HG02885 (cell line): ENCODE measurements around the gene PITX2.

Experiments used
- ATAC-seq: cut with Tn5 transposase; IDR thresholded peaks from one replicate; pipeline ENCODE4 v1.9.1; 2021; ENCODE audit warnings: mild to moderate bottlenecking; ENCODE audit not compliant: unreplicated experiment, poor library complexity

PITX2 gene

GRCh38 chr4:110624904-110625494 is 2.1 kb upstream of the PITX2 start:
- ATAC-seq = no peak

DNA sequence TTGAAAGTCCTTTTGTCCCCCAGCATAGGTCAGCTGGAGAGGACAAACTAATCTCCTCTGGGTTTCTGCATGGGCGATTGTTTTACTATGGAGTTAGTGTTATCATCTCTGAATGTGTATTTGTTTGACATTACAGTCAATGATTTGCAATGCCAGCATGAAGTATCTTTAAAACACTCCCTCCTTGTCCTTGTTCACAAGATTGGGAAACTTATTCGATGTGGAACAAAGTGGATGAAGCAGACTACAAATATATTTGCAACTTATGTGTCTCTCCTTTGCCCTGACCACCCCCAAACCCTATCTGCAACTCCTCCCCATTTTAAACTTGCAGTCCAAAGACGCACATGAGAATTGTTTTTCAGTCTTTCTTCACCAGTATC is 1.5 kb upstream of the PITX2 start:
- ATAC-seq = no peak

GRCh38 chr4:110623718-110624397 is 981 bp upstream of the PITX2 start:
- ATAC-seq = no peak

DNA sequence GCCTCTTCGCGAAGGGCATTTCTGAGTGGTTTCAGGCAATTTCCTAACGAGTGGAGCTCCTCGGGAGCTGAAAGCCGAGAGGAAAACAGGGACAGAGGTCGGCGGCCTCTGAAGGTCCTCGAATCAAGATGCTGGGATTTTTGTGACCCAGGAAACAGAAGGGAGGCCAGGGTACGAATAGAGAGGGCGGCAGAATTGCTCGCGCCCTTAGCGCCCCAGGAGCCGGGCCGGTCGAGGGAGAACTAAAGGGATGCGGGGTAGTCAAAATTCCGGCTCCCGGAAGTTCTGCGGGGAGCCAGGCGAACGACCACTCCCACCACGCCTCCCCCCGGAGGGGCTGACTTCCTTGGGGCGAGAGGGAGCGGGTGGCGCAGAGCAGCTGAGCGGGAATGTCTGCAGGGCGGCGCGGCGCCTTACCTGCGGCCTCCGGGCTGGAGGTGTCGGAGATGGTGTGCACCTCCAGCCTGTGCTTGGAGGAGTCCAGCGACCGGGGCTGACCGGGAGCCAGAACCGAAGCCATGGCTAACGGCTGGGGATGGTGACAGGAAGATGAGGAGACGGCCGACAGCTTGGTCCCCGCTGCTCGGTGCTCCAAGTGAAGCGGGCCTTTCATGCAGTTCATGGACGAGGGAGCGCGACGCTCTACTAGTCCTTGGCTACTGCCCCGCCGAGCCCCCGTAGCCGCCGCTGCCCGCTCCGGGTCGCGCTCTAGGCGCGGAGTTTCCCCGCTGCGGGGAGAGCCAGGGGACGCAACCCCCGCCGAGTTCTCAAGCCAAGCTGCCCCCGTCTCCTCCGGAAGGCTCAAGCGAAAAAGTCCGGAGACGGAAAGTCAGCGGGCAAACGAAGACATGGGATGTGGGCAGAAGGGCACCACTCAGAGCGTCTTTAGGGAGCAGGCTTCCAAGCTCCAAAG is 782 bp downstream of the PITX2 start:
- no peak for ATAC-seq

GRCh38 chr4:110621328-110621812 is 1.5 kb downstream of the PITX2 start:
- no peak for ATAC-seq

DNA sequence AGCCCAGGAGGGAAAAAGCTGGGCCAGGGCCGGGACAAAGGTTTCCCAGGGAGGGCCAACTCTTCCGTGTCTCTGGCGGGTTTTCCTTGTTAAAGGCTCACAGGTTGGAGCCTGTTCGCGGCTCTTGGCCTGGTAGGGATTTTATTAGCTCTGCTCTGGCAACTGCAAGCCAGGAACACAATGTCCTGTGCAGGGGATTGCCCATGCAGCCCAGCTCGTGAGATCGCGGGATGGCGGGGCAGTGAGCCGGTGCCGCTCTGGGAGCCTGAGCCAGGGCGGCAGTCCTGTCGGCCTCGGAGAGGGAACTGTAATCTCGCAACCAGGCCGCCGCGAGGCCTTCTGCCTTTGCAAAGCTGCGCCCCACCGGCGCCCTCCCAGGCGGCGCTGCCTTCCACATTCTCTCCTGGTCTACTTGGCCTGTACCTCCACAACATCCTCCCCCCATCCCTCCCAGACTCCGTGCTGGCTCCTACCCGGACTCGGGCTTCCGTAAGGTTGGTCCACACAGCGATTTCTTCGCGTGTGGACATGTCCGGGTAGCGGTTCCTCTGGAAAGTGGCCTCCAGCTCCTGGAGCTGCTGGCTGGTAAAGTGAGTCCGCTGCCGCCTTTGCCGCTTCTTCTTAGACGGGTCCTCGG is 2.1 kb downstream of the PITX2 start:
- peak; percentile 22 for ATAC-seq

DNA sequence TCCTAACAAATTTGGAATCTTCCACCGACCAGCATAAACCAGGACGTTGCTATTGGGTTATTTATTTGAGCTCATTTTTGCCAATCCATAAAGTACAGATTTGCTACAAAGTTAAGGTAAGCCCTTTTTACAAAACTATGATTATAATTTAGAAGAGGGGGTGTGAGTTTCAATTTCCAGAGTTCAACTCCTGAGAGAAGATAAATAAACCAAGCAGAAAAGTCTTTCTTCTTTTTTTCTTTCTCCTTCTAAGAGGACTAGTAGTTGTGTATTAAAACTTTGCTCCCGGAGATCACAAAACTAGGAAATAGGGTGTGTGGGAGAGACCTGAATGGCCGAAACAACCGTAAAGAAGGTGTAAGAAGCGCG is 2.6 kb downstream of the PITX2 start:
- no peak for ATAC-seq

- no peak for ATAC-seq
Observed at GRCh38 chr4:110619463-110620247, 3.2 kb downstream of the PITX2 start.

- no peak for ATAC-seq
Observed at GRCh38 chr4:110618581-110619462, 4.1 kb downstream of the PITX2 start.

DNA sequence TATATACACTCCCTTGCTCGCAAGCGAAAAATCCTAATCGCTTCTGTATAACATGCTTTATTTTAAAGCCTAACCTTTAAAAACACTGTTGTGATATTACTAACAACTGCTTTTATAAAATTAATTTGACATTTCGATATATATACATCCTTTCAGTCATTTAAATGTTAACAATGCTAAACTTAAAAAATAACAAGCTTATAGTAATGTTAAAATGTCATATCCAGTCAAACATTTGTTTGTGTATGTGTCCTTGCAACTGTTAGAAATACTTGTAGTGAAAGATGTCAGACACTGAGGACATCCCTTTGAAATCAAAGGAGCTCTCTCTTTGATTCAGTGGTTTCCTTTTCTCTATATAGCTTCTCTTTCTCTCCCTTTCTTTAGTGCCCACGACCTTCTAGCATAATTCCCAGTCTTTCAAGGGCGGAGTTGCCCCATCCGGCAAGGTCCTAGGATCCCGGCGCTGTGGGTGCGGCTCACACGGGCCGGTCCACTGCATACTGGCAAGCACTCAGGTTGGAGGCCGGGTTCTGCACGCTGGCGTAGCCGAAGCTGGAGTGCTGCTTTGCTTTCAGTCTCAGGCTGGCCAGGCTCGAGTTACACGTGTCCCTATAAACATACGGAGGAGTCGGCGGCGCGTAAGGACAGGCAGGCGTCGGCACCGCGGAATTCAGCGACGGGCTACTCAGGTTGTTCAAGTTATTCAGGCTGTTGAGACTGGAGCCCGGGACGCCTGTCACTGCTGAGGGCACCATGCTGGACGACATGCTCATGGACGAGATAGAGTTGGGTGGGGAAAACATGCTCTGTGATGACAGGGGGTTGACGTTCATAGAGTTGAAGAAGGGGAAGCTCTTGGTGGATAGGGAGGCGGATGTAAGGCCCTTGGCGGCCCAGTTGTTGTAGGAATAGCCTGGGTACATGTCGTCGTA is 5.0 kb downstream of the PITX2 start:
- ATAC-seq = no peak

- ATAC-seq = no peak
Observed at GRCh38 chr4:110617075-110617640, 5.7 kb downstream of the PITX2 start.

GRCh38 chr4:110616238-110617074 is 6.4 kb downstream of the PITX2 start:
- ATAC-seq = no peak

DNA sequence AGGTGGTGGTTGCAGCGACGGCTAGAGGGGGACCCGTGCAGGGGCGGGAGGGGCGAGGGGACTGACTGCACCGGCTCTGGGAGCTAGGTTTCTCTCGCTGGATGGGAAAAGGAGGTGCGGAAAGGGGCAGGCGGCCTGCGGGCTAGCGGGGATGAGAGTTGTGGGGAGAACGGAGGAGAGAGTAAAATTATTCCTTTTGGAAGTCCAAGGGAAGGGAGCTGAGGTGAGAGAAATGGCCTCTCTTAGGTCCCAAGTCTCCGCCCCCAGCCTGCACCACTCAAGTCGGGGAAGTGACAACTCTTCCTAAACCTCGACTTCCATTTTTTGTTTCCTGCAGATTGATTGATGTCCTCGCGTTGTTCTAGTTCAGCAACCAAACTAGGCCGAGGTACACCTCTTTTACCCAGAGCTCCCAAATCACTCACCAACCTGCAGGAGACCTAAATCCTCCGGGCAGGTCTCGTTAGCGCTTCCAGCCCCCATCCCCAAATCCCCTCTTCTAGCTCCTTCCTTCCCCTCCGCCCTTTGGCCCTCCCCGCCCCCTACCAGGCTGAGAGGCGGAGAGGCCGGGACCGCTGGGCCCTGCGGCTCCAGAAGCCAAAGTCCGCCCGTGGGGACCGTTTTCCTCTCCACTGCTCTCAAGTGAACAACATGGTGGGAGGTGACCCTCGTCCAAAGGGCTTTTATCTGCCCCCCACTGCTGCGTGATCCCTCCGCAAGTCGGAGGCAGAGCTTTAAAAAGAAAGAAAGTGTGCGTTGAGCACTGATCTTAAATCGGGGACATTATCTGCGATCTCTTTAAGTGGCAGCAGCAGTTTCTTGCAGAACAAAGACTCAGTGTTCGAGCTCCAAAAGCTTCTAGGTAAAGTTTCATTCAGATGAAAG is 7.3 kb downstream of the PITX2 start:
- ATAC-seq = no peak

DNA sequence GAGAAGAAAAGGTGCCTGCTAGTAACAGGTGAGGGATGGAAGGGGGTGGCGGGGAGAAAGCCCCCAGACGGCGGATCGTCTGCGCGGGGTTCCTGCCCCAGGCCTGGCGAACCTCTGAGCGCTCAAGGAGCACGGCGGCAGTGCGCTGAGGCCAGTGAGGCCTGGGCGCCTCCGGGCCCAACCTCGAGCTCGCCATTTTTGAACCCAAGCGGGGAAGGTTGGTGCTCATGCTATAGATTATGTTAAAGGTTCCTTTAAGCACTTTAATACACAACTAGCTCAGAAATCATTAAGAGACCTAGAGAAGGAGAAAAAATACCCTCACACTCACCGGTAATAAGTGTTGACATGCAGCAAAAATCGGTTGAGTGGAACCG is 7.9 kb downstream of the PITX2 start:
- no peak for ATAC-seq

DNA sequence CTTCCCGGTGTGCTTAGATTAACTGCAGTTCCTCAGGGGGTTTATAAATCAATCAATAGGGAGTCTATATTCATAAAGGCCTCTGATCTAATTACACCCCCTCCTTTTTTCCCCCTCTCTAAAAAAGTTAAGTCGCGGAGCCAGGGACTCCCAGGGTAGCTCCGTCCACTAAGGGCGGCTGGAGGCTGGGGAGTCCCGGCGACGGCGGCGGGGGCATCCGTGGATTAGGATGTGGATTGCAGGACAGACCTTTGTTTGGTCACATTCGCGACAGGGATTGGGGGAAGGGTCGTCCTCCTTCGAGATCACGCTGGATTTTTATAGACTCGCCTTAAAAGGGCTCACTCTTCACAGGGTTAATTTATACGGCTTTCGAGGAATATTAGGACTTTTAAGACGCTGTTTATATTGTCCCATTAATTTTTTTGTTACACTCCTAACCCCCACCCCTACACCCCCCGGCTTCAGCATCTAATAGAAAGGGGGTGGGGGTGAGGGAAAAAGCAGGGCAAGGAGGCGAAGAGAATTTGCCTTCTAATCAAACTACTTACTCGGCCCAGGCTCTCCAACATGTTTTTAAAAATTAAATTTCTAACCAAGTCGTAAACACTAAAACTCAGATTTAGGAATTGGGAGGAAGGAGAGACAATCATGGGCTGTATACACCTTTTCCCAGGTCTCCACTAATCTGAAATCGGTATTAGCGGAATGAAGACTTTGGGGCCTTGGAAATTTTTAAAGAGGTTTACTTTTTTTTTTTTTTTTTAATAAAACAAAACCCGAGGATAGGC is 8.5 kb downstream of the PITX2 start:
- ATAC-seq = no peak
